SK-N-MC (cell line): ENCODE data around the gene CNGB1.

Source experiments
- EZH2 ChIP-seq: fragments of 200-600 bp; sonication (generic); IDR thresholded peaks from one replicate; pipeline ENCODE4 v1.6.1; 2017; ENCODE audit warnings: antibody characterized with exemption
- FOXP2 ChIP-seq: optimal IDR thresholded peaks from 2 replicates; pipeline ENCODE3; 2011; ENCODE audit warnings: mild to moderate bottlenecking, moderate library complexity; ENCODE audit not compliant: insufficient read depth; ENCODE audit errors: extremely low read length, control extremely low read depth
- POLR2AphosphoS5 ChIP-seq: IDR thresholded peaks from 2 replicates; pipeline ENCODE4 v1.6.1; 2012; ENCODE audit warnings: mild to moderate bottlenecking, low read depth, low read length, borderline replicate concordance

- TF ChIP-seq POLR2AphosphoS5 (no peak), EZH2 (no peak), FOXP2 (no peak)
These were observed 130.1 kb downstream of the CNGB1 start for GRCh38 chr16:57840833-57841232.
